Esophagus muscularis mucosa (tissue), 4 donors: ENCODE measurements around the gene DCHS2.

Experiments used
- EP300 ChIP-seq: sonication (generic); formaldehyde crosslinking; IDR thresholded peaks from one replicate; pipeline ENCODE4 v1.6.1; 2017; ENCODE audit warnings: antibody characterized with exemption
- POLR2A ChIP-seq: fragments of 450-650 bp; IDR thresholded peaks from one replicate; pipeline ENCODE4 v1.6.1; 2017; ENCODE audit warnings: antibody characterized with exemption, moderate library complexity, mild to moderate bottlenecking, low read depth
- POLR2AphosphoS5 ChIP-seq, 2 donors: sonication (generic); formaldehyde crosslinking; IDR thresholded peaks; one replicate each; pipeline ENCODE4 v1.6.1; 2017; ENCODE audit warnings: antibody characterized with exemption in 2 of 2
- TF ChIP-seq, protein P1 (sequence below), 3 experiments: fragments of 200-600 bp in 2 of 3; fragments of 450-650 bp in 1 of 3; sonication (generic) in 2 of 3; IDR thresholded peaks; one replicate each; pipeline ENCODE4 v1.5.1; 2017 to 2019; ENCODE audit warnings: antibody characterized with exemption in 3 of 3, mild to moderate bottlenecking in 2 of 3, moderate library complexity in 1 of 3

DNA sequence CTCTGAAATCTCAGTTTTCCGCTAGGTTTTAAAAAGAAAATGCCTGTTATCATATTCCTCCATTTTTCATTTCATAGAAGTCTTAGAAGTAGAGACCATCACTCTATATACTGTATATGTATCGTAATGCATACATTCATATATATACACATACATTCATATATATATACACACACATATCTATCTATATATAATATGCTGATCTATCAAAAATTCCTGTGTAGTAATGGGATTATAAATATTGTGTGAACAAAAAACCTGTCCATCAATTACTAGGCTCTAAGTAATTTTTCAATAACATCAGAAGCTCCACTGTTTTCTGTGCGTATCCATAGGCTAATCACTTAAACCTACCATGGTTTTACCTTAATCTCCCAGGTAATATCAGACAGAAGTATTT, 150.2 kb downstream of the DCHS2 start:
- TF ChIP-seq, protein P1, sequence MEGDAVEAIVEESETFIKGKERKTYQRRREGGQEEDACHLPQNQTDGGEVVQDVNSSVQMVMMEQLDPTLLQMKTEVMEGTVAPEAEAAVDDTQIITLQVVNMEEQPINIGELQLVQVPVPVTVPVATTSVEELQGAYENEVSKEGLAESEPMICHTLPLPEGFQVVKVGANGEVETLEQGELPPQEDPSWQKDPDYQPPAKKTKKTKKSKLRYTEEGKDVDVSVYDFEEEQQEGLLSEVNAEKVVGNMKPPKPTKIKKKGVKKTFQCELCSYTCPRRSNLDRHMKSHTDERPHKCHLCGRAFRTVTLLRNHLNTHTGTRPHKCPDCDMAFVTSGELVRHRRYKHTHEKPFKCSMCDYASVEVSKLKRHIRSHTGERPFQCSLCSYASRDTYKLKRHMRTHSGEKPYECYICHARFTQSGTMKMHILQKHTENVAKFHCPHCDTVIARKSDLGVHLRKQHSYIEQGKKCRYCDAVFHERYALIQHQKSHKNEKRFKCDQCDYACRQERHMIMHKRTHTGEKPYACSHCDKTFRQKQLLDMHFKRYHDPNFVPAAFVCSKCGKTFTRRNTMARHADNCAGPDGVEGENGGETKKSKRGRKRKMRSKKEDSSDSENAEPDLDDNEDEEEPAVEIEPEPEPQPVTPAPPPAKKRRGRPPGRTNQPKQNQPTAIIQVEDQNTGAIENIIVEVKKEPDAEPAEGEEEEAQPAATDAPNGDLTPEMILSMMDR (IDR thresholded peaks at IDR 0.05) = no peak
- TF ChIP-seq POLR2A (no peak), EP300 (no peak), POLR2AphosphoS5 (IDR thresholded peaks at IDR 0.05) (no peak)
